CD14-positive monocyte (primary cell): Measurements from ENCODE around the gene WFS1. TPM values are rescaled to one million over a fixed set of nuclear protein-coding genes. Genes with fewer than 3 reads are reported as not detected.

Source experiments
- DNase-seq, 3 donors: peaks; one replicate each; pipeline ENCODE4 v3.0.0-alpha.2; 2011 to 2022
- H2AFZ ChIP-seq: 2 replicates; pipeline ENCODE4 v1.6.0; 2012; ENCODE audit warnings: mild to moderate bottlenecking, low read depth, low read length, inconsistent platforms; ENCODE audit not compliant: insufficient read depth, poor library complexity, severe bottlenecking
- H3K27ac ChIP-seq, 2 donors: 1 replicate in 1 of 2; 2 replicates in 1 of 2; pipeline ENCODE4 v1.5.1; 2012 to 2013; ENCODE audit warnings: low read length in 2 of 2, control low read depth in 1 of 2, inconsistent platforms in 1 of 2, low read depth in 1 of 2, mild to moderate bottlenecking in 1 of 2
- H3K27me3 ChIP-seq, 2 donors: one replicate each; pipeline versions ENCODE4 v1.6.0 to v1.6.1; 2011 to 2013; ENCODE audit warnings: low read length in 2 of 2; ENCODE audit not compliant: control insufficient read depth in 2 of 2, insufficient read depth in 2 of 2
- H3K36me3 ChIP-seq, 2 donors: replicated peaks in 1 of 2; 1 replicate in 1 of 2; 2 replicates in 1 of 2; pipeline versions ENCODE4 v1.5.1 to v1.6.1; 2012 to 2013; ENCODE audit warnings: low read length in 2 of 2, control low read depth in 1 of 2, inconsistent platforms in 1 of 2, mild to moderate bottlenecking in 1 of 2; ENCODE audit not compliant: insufficient read depth in 2 of 2, control insufficient read depth in 1 of 2
- H3K4me1 ChIP-seq, 2 donors: 1 replicate in 1 of 2; 2 replicates in 1 of 2; pipeline versions ENCODE4 v1.5.1 to v1.6.1; 2012 to 2013; ENCODE audit warnings: low read length in 2 of 2, control low read depth in 1 of 2, inconsistent platforms in 1 of 2, mild to moderate bottlenecking in 1 of 2, moderate library complexity in 1 of 2; ENCODE audit not compliant: insufficient read depth in 2 of 2, control insufficient read depth in 1 of 2
- H3K4me2 ChIP-seq: replicated peaks from 2 replicates; pipeline ENCODE3; 2012; ENCODE audit warnings: low read length, moderate library complexity, mild to moderate bottlenecking; ENCODE audit not compliant: poor library complexity, severe bottlenecking; ENCODE audit errors: extremely low read depth
- H3K4me3 ChIP-seq, 3 experiments: fragments of 200-600 bp in 1 of 3; sonication (generic) in 1 of 3; replicated peaks in 1 of 3; 1 replicate in 2 of 3; 2 replicates in 1 of 3; pipeline ENCODE4 v1.5.1; 2011 to 2013; ENCODE audit warnings: low read length in 3 of 3, mild to moderate bottlenecking in 3 of 3, control low read depth in 2 of 3, low read depth in 2 of 3, inconsistent platforms in 1 of 3, moderate library complexity in 1 of 3
- H3K79me2 ChIP-seq: 2 replicates; pipeline ENCODE4 v1.6.0; 2012; ENCODE audit warnings: mild to moderate bottlenecking, control low read depth, inconsistent platforms, low read length, moderate library complexity; ENCODE audit not compliant: insufficient read depth
- H3K9ac ChIP-seq: 2 replicates; pipeline ENCODE4 v1.6.0; 2017; ENCODE audit warnings: low read length, mild to moderate bottlenecking; ENCODE audit not compliant: insufficient read depth, poor library complexity, severe bottlenecking
- H3K9me3 ChIP-seq, 2 donors: replicated peaks in 1 of 2; 1 replicate in 1 of 2; 2 replicates in 1 of 2; pipeline versions ENCODE4 v1.5.1 to v1.6.1; 2012 to 2013; ENCODE audit warnings: low read length in 2 of 2, control low read depth in 1 of 2; ENCODE audit not compliant: control insufficient read depth in 1 of 2, insufficient read depth in 1 of 2
- H4K20me1 ChIP-seq: 2 replicates; pipeline ENCODE4 v1.6.0; 2012; ENCODE audit warnings: mild to moderate bottlenecking, low read length, control low read depth, moderate library complexity; ENCODE audit not compliant: insufficient read depth
- H3K27ac Mint-ChIP-seq, 7 donors: one replicate each; pipeline ENCODE4 v1.8.0; 2020; ENCODE audit warnings: mild to moderate bottlenecking in 7 of 7, mixed read lengths in 7 of 7, moderate library complexity in 6 of 7, inconsistent platforms in 2 of 7
- H3K27me3 Mint-ChIP-seq, 3 donors: one replicate each; pipeline ENCODE4 v1.8.0; 2021 to 2022; ENCODE audit warnings: low read depth in 3 of 3, mild to moderate bottlenecking in 3 of 3, mixed read lengths in 3 of 3, moderate library complexity in 3 of 3, inconsistent platforms in 1 of 3
- H3K36me3 Mint-ChIP-seq, 2 donors: one replicate each; pipeline ENCODE4 v1.8.0; 2020; ENCODE audit warnings: mixed read lengths in 2 of 2, inconsistent platforms in 1 of 2, mild to moderate bottlenecking in 1 of 2
- H3K4me1 Mint-ChIP-seq: one replicate; pipeline ENCODE4 v1.8.0; 2020; ENCODE audit warnings: mild to moderate bottlenecking, mixed read lengths
- H3K4me3 Mint-ChIP-seq, 2 donors: one replicate each; pipeline ENCODE4 v1.8.0; 2020; ENCODE audit warnings: mild to moderate bottlenecking in 2 of 2, mixed read lengths in 2 of 2, moderate library complexity in 1 of 2
- H3K9me3 Mint-ChIP-seq, 7 donors: one replicate each; pipeline ENCODE4 v1.8.0; 2020 to 2022; ENCODE audit warnings: mixed read lengths in 7 of 7, mild to moderate bottlenecking in 6 of 7, moderate library complexity in 6 of 7, inconsistent platforms in 2 of 7
- WGBS: methylation state at CpG from one replicate; pipeline ENCODE4 v1.1.5; 2013; ENCODE audit warnings: missing lambda C conversion rate; ENCODE audit not compliant: insufficient coverage; 5-methylcytosine and 5-hydroxymethylcytosine counted together
- intact Hi-C, 2 donors: fragments of 100-400 bp; cut with micrococcal nuclease; formaldehyde crosslinking; loops; one replicate each; pipeline versions ENCODE4 v1.15.0 to v1.15.1; 2023
- polyA plus RNA-seq, 3 donors: library from polyadenylated mRNA; depleted of rRNA in 1 of 3; unstranded in 2 of 3; stranded (reverse) in 1 of 3; fragments of 300-500 nt in 2 of 3; fragments of >200 nt in 1 of 3; fragmentation: Illumina TruSeq in 2 of 3; gene quantifications; 1 replicate in 2 of 3; 2 replicates in 1 of 3; pipeline ENCODE4 v1.2.3, GENCODE V29; 2012 to 2021
- TF ChIP-seq, protein P1 (sequence below): fragments of 200-600 bp; IDR thresholded peaks from one replicate; pipeline ENCODE4 v1.8.0; 2022; ENCODE audit warnings: antibody characterized with exemption, mild to moderate bottlenecking

WFS1 gene
- polyA plus RNA-seq, 3 donors, result 0.39 to 1.8 (median 0.93) TPM

DNA sequence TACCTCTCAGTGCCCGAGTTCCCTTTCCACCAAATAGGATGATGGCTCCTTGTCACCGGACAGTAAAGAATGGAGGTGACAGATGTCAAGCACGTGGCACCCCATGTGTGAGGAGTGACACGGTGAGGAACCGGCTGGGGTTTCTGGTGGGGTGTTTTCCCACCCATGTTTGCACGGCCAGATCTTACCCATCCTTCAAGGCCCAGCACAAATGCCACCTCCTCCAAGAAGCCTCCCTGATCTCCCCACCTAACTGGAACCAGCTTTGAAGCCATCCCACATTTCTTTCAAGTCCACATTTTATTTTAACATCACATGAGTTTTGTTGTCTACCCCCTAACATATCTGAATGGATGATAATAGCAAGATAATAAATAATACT, 63.0 kb downstream of the WFS1 start:
- Histone ChIP-seq H3K9ac (no peak overlapping the region), H3K4me2 (no peak overlapping the region), H3K27ac (no peak overlapping the region), H3K36me3 (no peaks in the 10 kb centered on the region), H3K9me3 (peaks cover 0 to 17% of the 10 kb centered on the region in 2 donors), H2AFZ (no peak overlapping the region), H3K4me3 (no peak overlapping the region), H3K4me1 (no peaks in the 10 kb centered on the region), H3K27me3 (peaks cover 0 to 4% of the 10 kb centered on the region in 2 donors), H3K79me2 (no peaks in the 10 kb centered on the region), H4K20me1 (no peaks in the 10 kb centered on the region)
- peaks cover 3 to 26% (median 12%) of the 10 kb centered on the region in 7 donors for H3K9me3 Mint-ChIP-seq
- H3K36me3 Mint-ChIP-seq, result no peaks in the 10 kb centered on the region
- intact Hi-C loops, result no loop called here
- H3K4me1 Mint-ChIP-seq, result peaks cover 3% of the 10 kb centered on the region
- H3K27me3 Mint-ChIP-seq, result peaks cover 8 to 17% (median 14%) of the 10 kb centered on the region in 3 donors
- DNase-seq, result no peak
- no CpG with 5 or more reads among the region's 6 CpGs for WGBS
- no peak overlapping the region for H3K4me3 Mint-ChIP-seq
- no peak overlapping the region for H3K27ac Mint-ChIP-seq
- TF ChIP-seq, protein P1, sequence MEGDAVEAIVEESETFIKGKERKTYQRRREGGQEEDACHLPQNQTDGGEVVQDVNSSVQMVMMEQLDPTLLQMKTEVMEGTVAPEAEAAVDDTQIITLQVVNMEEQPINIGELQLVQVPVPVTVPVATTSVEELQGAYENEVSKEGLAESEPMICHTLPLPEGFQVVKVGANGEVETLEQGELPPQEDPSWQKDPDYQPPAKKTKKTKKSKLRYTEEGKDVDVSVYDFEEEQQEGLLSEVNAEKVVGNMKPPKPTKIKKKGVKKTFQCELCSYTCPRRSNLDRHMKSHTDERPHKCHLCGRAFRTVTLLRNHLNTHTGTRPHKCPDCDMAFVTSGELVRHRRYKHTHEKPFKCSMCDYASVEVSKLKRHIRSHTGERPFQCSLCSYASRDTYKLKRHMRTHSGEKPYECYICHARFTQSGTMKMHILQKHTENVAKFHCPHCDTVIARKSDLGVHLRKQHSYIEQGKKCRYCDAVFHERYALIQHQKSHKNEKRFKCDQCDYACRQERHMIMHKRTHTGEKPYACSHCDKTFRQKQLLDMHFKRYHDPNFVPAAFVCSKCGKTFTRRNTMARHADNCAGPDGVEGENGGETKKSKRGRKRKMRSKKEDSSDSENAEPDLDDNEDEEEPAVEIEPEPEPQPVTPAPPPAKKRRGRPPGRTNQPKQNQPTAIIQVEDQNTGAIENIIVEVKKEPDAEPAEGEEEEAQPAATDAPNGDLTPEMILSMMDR, result no peak

- 93% methylated on average over 17 of the region's 19 CpGs for WGBS
- H3K4me1 Mint-ChIP-seq, result peaks cover 8% of the 10 kb centered on the region
- TF ChIP-seq, protein P1, result peak; percentile 71
These were observed 63.9 kb downstream of the WFS1 start for GRCh38 chr4:6333301-6334202.

More at GRCh38 chr4:6333301-6334202, 63.9 kb downstream of the WFS1 start:
- Mint-ChIP-seq H3K36me3 (no peaks in the 10 kb centered on the region), H3K4me3 (no peak overlapping the region), H3K27me3 (peaks cover 13 to 24% (median 22%) of the 10 kb centered on the region in 3 donors), H3K9me3 (peaks cover 3 to 26% (median 12%) of the 10 kb centered on the region in 7 donors), H3K27ac (no peak overlapping the region)
- H3K9me3 ChIP-seq, result peaks cover 0 to 17% of the 10 kb centered on the region in 2 donors
- no peak overlapping the region for H3K4me2 ChIP-seq
- H3K9ac ChIP-seq, result no peak overlapping the region
- no peaks in the 10 kb centered on the region for H4K20me1 ChIP-seq
- H3K27me3 ChIP-seq, result peaks cover 0 to 13% of the 10 kb centered on the region in 2 donors
- H3K79me2 ChIP-seq, result no peaks in the 10 kb centered on the region
- no peak overlapping the region for H3K27ac ChIP-seq
- intact Hi-C loops, result no loop called here
- no peak overlapping the region for H3K4me3 ChIP-seq
- H3K4me1 ChIP-seq, result no peaks in the 10 kb centered on the region
- H2AFZ ChIP-seq, result no peak overlapping the region
- H3K36me3 ChIP-seq, result no peaks in the 10 kb centered on the region
- DNase-seq, result no peak
